Activated CD8-positive, alpha-beta T cell treated with anti-CD3 and anti-CD28 coated beads for 36 hours (primary cell): ENCODE results near the gene CNTROB. TPM values are rescaled to one million over a fixed set of nuclear protein-coding genes. Genes with fewer than 3 reads are reported as not detected.

Experiments used
- ATAC-seq: fragments of 200-7000 bp; cut with Tn5 transposase; one replicate; pipeline ENCODE4 v1.10.0; 2021; ENCODE audit warnings: mild to moderate bottlenecking, moderate library complexity
- CTCF ChIA-PET: fragments of 350-600 bp; sonication (Branson Sonifier 250); formaldehyde crosslinking; loops from one replicate; lab custom pipeline; 2021; ENCODE audit warnings: antibody characterized with exemption; lab: Charles Lee
- POLR2A ChIA-PET: fragments of 350-600 bp; sonication (Branson Sonifier 250); formaldehyde crosslinking; loops from one replicate; lab custom pipeline; 2021; ENCODE audit warnings: antibody characterized with exemption; lab: Charles Lee
- DNase-seq: peaks from one replicate; pipeline ENCODE4 v3.0.0-alpha.2; 2020
- H3K27ac Mint-ChIP-seq: one replicate; pipeline ENCODE4 v1.8.0; 2021; ENCODE audit warnings: mild to moderate bottlenecking, mixed read lengths
- H3K27me3 Mint-ChIP-seq: one replicate; pipeline ENCODE4 v1.8.0; 2021; ENCODE audit warnings: mixed read lengths
- H3K36me3 Mint-ChIP-seq: one replicate; pipeline ENCODE4 v1.8.0; 2021; ENCODE audit warnings: low read depth, mixed read lengths
- H3K4me1 Mint-ChIP-seq: one replicate; pipeline ENCODE4 v1.8.0; 2021; ENCODE audit warnings: low read depth, mixed read lengths
- H3K4me3 Mint-ChIP-seq: one replicate; pipeline ENCODE4 v1.8.0; 2021; ENCODE audit warnings: mild to moderate bottlenecking, moderate library complexity, mixed read lengths
- H3K9me3 Mint-ChIP-seq: one replicate; pipeline ENCODE4 v1.8.0; 2021; ENCODE audit warnings: mixed read lengths
- CTCF ChIP-seq: fragments of 200-600 bp; IDR thresholded peaks from one replicate; pipeline ENCODE4 v1.8.0; 2022; ENCODE audit warnings: antibody characterized with exemption, mild to moderate bottlenecking
- intact Hi-C: fragments of 100-400 bp; cut with micrococcal nuclease; formaldehyde crosslinking; loops from one replicate; pipeline ENCODE4 v1.10.0; 2022
- total RNA-seq, 2 experiments: library from RNA; stranded (reverse); gene quantifications; one replicate each; pipeline ENCODE4 v1.2.3, GENCODE V29; 2021

CNTROB gene
- total RNA-seq, 2 experiments from 2014 or later: 48.4 to 54.1 TPM

- Mint-ChIP-seq H3K4me3 (no peak within 1 kb of the TSS), H3K4me1 (peaks cover 10% of the 10 kb centered on the region), H3K36me3 (peaks cover 32% of the 10 kb centered on the region), H3K9me3 (no peaks in the 10 kb centered on the region), H3K27ac (no peak within 1 kb of the TSS), H3K27me3 (no peaks in the 10 kb centered on the region)
- DNase-seq (peak; percentile 77), ATAC-seq (no peak)
- CTCF ChIA-PET: interaction anchor here (1.0 to 1.1 kb wide), 3 partner anchors 17 to 153 kb away, joined by 3 to 4 read pairs (median 3); no protein-coding TSS in a partner anchor
- TF ChIP-seq CTCF: no peak
- intact Hi-C loops: loop anchor here (5.0 kb wide), 1 partner anchor 46 kb away; no protein-coding TSS in a partner anchor
- POLR2A ChIA-PET: interaction anchor here (0.9 to 1.8 kb wide), 4 partner anchors 8 to 101 kb away, joined by 3 to 9 read pairs (median 4); no protein-coding TSS in a partner anchor
These were observed 43.7 kb upstream of the CNTROB start, which contains the start of gene CHD3 for GRCh38 chr17:7888184-7888920. Gene CHD3, plus strand, starts transcription at chr17:7888789. Its CDS starts 212 bp downstream, at chr17:7889001.

GRCh38 chr17:7889166-7889955 lies 42.6 kb upstream of the CNTROB start:
- TF ChIP-seq CTCF: no peak
- intact Hi-C loops: loop anchor here (5.0 kb wide), 1 partner anchor 47 kb away; no protein-coding TSS in a partner anchor
- H3K27me3 Mint-ChIP-seq: no peaks in the 10 kb centered on the region
- POLR2A ChIA-PET: interaction anchor here (0.9 to 1.8 kb wide), 4 partner anchors 9 to 100 kb away, joined by 3 to 9 read pairs (median 4); no protein-coding TSS in a partner anchor
- H3K9me3 Mint-ChIP-seq: no peaks in the 10 kb centered on the region
- DNase-seq: peak; percentile 62
- CTCF ChIA-PET: interaction anchor here (1.0 to 1.1 kb wide), 3 partner anchors 18 to 152 kb away, joined by 3 to 4 read pairs (median 3); no protein-coding TSS in a partner anchor
- H3K36me3 Mint-ChIP-seq: peaks cover 36% of the 10 kb centered on the region
- H3K27ac Mint-ChIP-seq: no peak overlapping the region
- peaks cover 10% of the 10 kb centered on the region for H3K4me1 Mint-ChIP-seq
- ATAC-seq: no peak
- no peak overlapping the region for H3K4me3 Mint-ChIP-seq

GRCh38 chr17:7893187-7893880 lies 38.7 kb upstream of the CNTROB start:
- ATAC-seq: no peak
- no peak for DNase-seq
- Mint-ChIP-seq H3K36me3 (peaks cover 63% of the 10 kb centered on the region), H3K4me3 (no peak overlapping the region), H3K9me3 (no peaks in the 10 kb centered on the region), H3K27me3 (no peaks in the 10 kb centered on the region), H3K4me1 (peaks cover 20% of the 10 kb centered on the region), H3K27ac (no peak overlapping the region)
- POLR2A ChIA-PET: interaction anchor here (1.1 kb wide), 1 partner anchor 17 kb away, joined by 3 read pairs; no protein-coding TSS in a partner anchor
- no peak for TF ChIP-seq CTCF
- intact Hi-C loops: no loop called here
- CTCF ChIA-PET: interaction anchor here (1.8 kb wide), 1 partner anchor 97 kb away, joined by 6 read pairs; no protein-coding TSS in a partner anchor

GRCh38 chr17:7894226-7894625 lies 37.8 kb upstream of the CNTROB start:
- H3K4me3 Mint-ChIP-seq: no peak overlapping the region
- no peak for DNase-seq
- no peaks in the 10 kb centered on the region for H3K27me3 Mint-ChIP-seq
- no peak for ATAC-seq
- H3K9me3 Mint-ChIP-seq: no peaks in the 10 kb centered on the region
- H3K27ac Mint-ChIP-seq: no peak overlapping the region
- H3K36me3 Mint-ChIP-seq: peaks cover 63% of the 10 kb centered on the region
- ChIA-PET POLR2A (no interaction called here), CTCF (interaction anchor here (1.8 kb wide), 1 partner anchor 96 kb away, joined by 6 read pairs; no protein-coding TSS in a partner anchor)
- H3K4me1 Mint-ChIP-seq: peaks cover 18% of the 10 kb centered on the region
- intact Hi-C loops: no loop called here
- TF ChIP-seq CTCF: no peak
